ENCODE measurements around the gene UBL3. TPM values are rescaled to one million over a fixed set of nuclear protein-coding genes. Genes with fewer than 3 reads are reported as not detected.

The UBL3 gene
- total RNA-seq, 1 experiment from 2014 or later = 19.0 TPM

DNA sequence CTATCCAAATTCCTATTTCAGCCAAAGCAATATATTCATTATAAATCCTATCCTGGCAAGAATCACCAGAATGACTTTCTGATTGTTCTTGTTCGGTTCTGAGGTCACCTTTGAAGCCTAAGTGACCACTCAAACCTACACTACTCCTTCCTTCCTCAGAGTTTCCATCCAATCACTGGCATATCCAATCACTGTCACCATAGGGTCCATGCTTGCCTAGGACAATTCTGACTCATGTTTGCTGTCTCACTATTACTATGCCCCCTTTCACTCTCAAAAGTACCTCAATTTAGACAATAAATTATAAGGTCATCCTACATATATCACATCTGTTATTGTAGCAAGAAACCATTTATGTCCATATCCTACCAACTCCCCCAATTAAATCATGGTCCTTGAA, 58.9 kb downstream of the UBL3 start:
- H3K9me3 ChIP-seq (ENCODE audit: control insufficient read depth, low read depth, low read length) = no peaks in the 10 kb centered on the region
- H4K8ac ChIP-seq (replicated peaks; ENCODE audit: insufficient read length, low read depth, low read length) = no peak overlapping the region
- no peak overlapping the region for H2BK12ac ChIP-seq (ENCODE audit: insufficient read length, low read depth, low read length)
- no peaks in the 10 kb centered on the region for H3K27me3 Mint-ChIP-seq (ENCODE audit: low read depth)
- H2AK5ac ChIP-seq (ENCODE audit: insufficient read length, low read length) = no peak overlapping the region
- H3K56ac ChIP-seq (ENCODE audit: insufficient read length, low read depth, low read length) = no peak overlapping the region
- no peak overlapping the region for H3K27ac Mint-ChIP-seq
- H3K4me1 ChIP-seq (ENCODE audit: insufficient read depth, low read length) = no peaks in the 10 kb centered on the region
- H3K4me1 Mint-ChIP-seq = peaks cover 7 to 9% of the 10 kb centered on the region in 2 experiments
- H3K27me3 ChIP-seq (ENCODE audit: insufficient read depth, low read length) = no peaks in the 10 kb centered on the region
- H2BK15ac ChIP-seq (ENCODE audit: low read depth, low read length) = no peak overlapping the region
- H3K9me3 Mint-ChIP-seq = no peaks in the 10 kb centered on the region
- no peak overlapping the region for H3T11ph ChIP-seq (ENCODE audit: low read length)
- no peak overlapping the region for H3K18ac ChIP-seq (ENCODE audit: insufficient read length, low read depth, low read length)
- no peak overlapping the region for H3K4ac ChIP-seq (ENCODE audit: low read depth, low read length)
- WGBS (ENCODE audit: extremely low coverage, insufficient read length, low lambda C conversion rate) = no CpG with 5 or more reads among the region's 1 CpG
- H2BK5ac ChIP-seq (ENCODE audit: insufficient read length, low read length) = no peak overlapping the region
- no peaks in the 10 kb centered on the region for H4K20me1 ChIP-seq (ENCODE audit: control insufficient read depth, insufficient read depth, insufficient read length)
- no peaks in the 10 kb centered on the region for H3K23me2 ChIP-seq (ENCODE audit: insufficient read length, low read depth, low read length, poor library complexity, severe bottlenecking)
- H2BK20ac ChIP-seq (ENCODE audit: low read depth, low read length, poor library complexity, severe bottlenecking) = no peak overlapping the region
- no peak overlapping the region for H2BK120ac ChIP-seq (ENCODE audit: low read depth, low read length, poor library complexity, severe bottlenecking)
- H3K36me3 Mint-ChIP-seq (ENCODE audit: insufficient read depth in 1 of 3, low read depth in 3 of 3) = peaks cover 0 to 6% (median 0%) of the 10 kb centered on the region in 3 experiments; a peak in 3 of 7 replicates
- H3K23ac ChIP-seq (ENCODE audit: insufficient read length, low read depth, low read length) = no peak overlapping the region
- H3K4me2 ChIP-seq (ENCODE audit: insufficient read depth, insufficient read length, low read length) = no peak overlapping the region
- TF ChIP-seq, protein P1, sequence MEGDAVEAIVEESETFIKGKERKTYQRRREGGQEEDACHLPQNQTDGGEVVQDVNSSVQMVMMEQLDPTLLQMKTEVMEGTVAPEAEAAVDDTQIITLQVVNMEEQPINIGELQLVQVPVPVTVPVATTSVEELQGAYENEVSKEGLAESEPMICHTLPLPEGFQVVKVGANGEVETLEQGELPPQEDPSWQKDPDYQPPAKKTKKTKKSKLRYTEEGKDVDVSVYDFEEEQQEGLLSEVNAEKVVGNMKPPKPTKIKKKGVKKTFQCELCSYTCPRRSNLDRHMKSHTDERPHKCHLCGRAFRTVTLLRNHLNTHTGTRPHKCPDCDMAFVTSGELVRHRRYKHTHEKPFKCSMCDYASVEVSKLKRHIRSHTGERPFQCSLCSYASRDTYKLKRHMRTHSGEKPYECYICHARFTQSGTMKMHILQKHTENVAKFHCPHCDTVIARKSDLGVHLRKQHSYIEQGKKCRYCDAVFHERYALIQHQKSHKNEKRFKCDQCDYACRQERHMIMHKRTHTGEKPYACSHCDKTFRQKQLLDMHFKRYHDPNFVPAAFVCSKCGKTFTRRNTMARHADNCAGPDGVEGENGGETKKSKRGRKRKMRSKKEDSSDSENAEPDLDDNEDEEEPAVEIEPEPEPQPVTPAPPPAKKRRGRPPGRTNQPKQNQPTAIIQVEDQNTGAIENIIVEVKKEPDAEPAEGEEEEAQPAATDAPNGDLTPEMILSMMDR (conservative IDR thresholded peaks at IDR 0.05) = no peak
- H3K9ac ChIP-seq (ENCODE audit: extremely low read depth, insufficient read length, low read length) = no peak overlapping the region
- no peak overlapping the region for H2AFZ ChIP-seq (ENCODE audit: low read length)
- no peak overlapping the region for H3K4me3 Mint-ChIP-seq
- no peak overlapping the region for H3K27ac ChIP-seq (ENCODE audit: insufficient read length, low read depth, low read length)
- H3K79me1 ChIP-seq (ENCODE audit: insufficient read depth, low read depth, low read length, poor library complexity, severe bottlenecking) = peaks cover 3% of the 10 kb centered on the region
- no peak for DNase-seq
- H3K14ac ChIP-seq (ENCODE audit: insufficient read depth, low read length) = no peak overlapping the region
- no peak overlapping the region for H4K5ac ChIP-seq (ENCODE audit: insufficient read length, low read depth, low read length)
- H4K91ac ChIP-seq (ENCODE audit: insufficient read length, low read depth, low read length) = no peak overlapping the region
- peaks cover 2% of the 10 kb centered on the region; the same call in 1 of the 2 replicates for H3K79me2 ChIP-seq (ENCODE audit: insufficient read depth, low read length)
